Stimulated activated CD4-positive, alpha-beta T cell treated with anti-CD3 and anti-CD28 coated beads, Interleukin-1b, Interleukin-23, amount 100 ng/mL, for 24 hours (primary cell): ENCODE data around the gene PHF2.
A peak's percentile ranks its signal among the peaks of the same experiment; 100 is the strongest.

ENCODE experiments used
- DNase-seq, 4 experiments: peaks; one replicate each; pipeline ENCODE4 v3.0.0-alpha.2; 2020; ENCODE audit warnings: low read depth in 4 of 4, low spot score in 1 of 4

PHF2 gene

GRCh38 chr9:93567271-93567959, 9.0 kb upstream of the PHF2 start:
- DNase-seq = no peak

- DNase-seq = no peak
These were observed 8.2 kb upstream of the PHF2 start for GRCh38 chr9:93568169-93568568.

GRCh38 chr9:93569621-93570174, 6.7 kb upstream of the PHF2 start:
- DNase-seq = no peak

GRCh38 chr9:93572221-93572620, 4.2 kb upstream of the PHF2 start:
- DNase-seq = no peak

GRCh38 chr9:93572636-93573515, 3.5 kb upstream of the PHF2 start:
- no peak for DNase-seq

GRCh38 chr9:93573516-93573828, 2.9 kb upstream of the PHF2 start:
- no peak for DNase-seq

- no peak for DNase-seq
These were observed 2.1 kb upstream of the PHF2 start for GRCh38 chr9:93574091-93574899.

GRCh38 chr9:93574900-93575795, 1.2 kb upstream of the PHF2 start:
- no peak for DNase-seq

- peak in 2 of 4 experiments; percentile 42 to 50 for DNase-seq
These were observed 557 bp upstream of the PHF2 start for GRCh38 chr9:93575796-93576257.

GRCh38 chr9:93577078-93577974, 942 bp downstream of the PHF2 start:
- no peak for DNase-seq

GRCh38 chr9:93577975-93578682, 1.7 kb downstream of the PHF2 start:
- DNase-seq = no peak

- no peak for DNase-seq
These were observed 2.5 kb downstream of the PHF2 start for GRCh38 chr9:93578844-93579243.

GRCh38 chr9:93579711-93580516, 3.5 kb downstream of the PHF2 start:
- DNase-seq = no peak

GRCh38 chr9:93580654-93581380, 4.4 kb downstream of the PHF2 start:
- no peak for DNase-seq

- no peak for DNase-seq
These were observed 5.7 kb downstream of the PHF2 start for GRCh38 chr9:93582115-93582514.

- DNase-seq = no peak
These were observed 6.2 kb downstream of the PHF2 start for GRCh38 chr9:93582550-93582949.

- no peak for DNase-seq
These were observed 8.9 kb downstream of the PHF2 start for GRCh38 chr9:93585259-93585658.
